Non-pigmented ciliary epithelial cell (primary cell): ENCODE data around the gene SPSB4.
"Not testable (repeated sequence)": the region's sequence is repeated elsewhere in the genome, so short reads cannot be mapped to it uniquely, and the experiment has no call there.

Experiments used
- DNase-seq: peaks from one replicate; pipeline ENCODE4 v3.0.0-alpha.2; 2010; ENCODE audit warnings: low read depth

SPSB4 gene

GRCh38 chr3:141050576-141051442 is at the start of gene SPSB4:
TSS of gene SPSB4 (plus strand) at chr3:141051347. CDS start at chr3:141066105, 14,758 bp downstream.
- DNase-seq, result no peak

DNA sequence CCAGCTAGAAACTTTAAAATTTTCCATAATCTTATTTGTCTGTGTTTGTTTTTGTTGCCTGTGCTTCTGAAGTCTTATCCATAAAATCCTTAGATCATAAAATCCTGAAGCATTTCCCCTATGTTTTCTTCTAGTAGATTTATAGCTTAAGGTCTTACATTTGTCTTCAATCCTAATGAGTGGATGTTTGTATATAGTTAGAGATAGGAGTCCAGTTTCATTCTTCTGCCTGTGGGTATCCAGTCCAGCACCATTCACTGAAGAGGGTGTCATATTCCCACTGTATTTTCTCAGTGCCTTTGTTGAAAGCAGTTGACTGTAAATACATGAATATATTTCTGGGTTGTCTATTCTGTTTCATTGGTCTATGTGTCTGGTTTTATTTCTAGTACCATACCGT is 44.8 kb upstream of the SPSB4 start:
- DNase-seq, result no peak

GRCh38 chr3:141009496-141009895 is 41.7 kb upstream of the SPSB4 start:
- no peak for DNase-seq

- DNase-seq, result no peak
These were observed 39.7 kb upstream of the SPSB4 start for GRCh38 chr3:141011232-141011996.

DNA sequence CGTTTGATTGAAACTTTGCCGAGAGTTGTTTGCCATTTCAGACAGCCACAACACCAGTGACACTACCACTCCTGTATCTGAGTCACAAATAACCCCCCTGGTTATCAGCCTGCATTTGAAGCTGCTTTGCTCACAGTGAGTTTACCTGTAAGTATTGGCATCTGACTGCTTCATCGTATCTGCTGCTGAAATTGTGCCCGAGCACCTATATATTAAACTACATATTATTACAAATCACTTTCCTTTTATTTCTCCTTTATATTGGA is 39.2 kb upstream of the SPSB4 start:
- DNase-seq, result no peak

DNA sequence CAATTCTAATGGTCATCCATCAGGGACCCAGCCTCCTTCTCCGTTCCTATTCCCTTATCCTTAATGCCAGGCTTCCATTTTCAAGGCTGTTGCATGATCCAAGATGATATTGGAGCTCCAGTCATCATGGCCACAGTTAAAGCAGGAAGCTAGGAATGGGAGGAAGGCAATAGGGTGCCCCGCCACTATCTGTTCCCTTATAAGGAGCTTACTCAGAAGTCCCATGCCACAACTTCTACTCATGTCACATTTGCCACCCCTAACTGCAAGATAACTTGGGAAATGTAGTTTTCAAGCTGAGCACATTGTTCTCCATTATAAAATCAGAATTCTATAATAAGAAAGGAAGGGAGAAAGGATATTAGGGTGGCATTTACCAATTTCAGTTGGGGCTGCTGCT is 38.6 kb upstream of the SPSB4 start:
- no peak for DNase-seq

DNA sequence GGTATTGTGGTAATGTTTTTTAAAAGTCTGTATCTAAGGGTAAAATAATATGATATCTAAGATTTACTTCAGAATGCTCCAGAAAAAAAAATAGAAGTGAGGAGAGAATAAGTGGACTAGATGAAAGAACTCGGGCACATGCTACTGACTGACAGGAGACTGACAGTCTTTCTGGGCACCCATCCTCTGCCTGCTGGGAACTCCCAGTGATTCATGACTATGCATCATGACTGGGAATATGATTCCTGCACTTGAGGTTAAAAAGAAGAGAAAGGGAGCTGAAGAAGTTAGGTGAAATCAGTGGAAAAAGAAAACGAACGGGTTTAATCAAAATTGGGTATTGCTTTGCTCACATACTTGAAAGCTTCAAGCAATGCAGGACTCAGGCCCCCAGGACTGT is 35.7 kb upstream of the SPSB4 start:
- DNase-seq, result no peak

DNA sequence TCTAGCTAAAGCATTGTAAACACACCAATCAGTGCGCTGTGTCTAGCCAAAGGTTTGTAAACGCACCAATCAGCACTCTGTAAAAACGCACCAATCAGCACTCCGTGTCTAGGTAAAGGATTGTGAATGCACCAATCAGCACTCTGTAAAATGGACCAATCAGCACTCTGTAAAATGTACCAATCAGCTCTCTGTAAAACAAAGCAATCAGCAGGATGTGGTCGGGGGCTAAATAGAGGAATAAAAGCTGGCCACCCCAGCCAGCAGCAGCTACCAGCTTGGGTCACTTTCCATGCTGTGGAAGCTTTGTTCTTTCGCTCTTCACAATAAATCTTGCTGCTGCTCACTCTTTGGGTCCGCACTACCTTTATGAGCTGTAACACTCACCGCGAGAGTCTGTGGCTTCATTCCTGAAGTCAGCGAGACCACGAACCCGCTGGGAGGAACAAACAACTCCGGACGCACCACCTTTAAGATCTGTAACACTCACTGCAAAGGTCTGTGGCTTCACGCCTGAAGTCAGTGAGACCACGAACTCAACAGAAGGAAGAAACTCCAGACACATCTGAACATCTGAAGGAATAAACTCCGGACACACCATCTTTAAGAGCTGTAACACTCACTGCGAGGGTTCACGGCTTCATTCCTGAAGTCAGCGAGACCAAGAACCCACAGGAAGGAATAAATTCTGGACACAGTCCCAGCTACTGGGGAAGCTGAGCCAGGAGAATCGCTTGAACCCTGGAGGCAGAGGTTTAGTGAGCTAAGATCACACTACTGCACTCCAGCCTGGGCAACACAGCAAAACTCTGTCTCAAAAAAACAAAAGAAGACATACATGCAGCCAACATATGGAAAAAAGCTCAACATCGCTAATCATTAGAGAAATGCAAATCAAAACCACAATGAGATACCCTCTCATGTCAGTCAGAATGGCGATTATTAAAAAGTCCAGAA is 33.5 kb upstream of the SPSB4 start:
- not testable (repeated sequence) for DNase-seq

- DNase-seq, result no peak
These were observed 31.9 kb upstream of the SPSB4 start for GRCh38 chr3:141019244-141019643.

DNA sequence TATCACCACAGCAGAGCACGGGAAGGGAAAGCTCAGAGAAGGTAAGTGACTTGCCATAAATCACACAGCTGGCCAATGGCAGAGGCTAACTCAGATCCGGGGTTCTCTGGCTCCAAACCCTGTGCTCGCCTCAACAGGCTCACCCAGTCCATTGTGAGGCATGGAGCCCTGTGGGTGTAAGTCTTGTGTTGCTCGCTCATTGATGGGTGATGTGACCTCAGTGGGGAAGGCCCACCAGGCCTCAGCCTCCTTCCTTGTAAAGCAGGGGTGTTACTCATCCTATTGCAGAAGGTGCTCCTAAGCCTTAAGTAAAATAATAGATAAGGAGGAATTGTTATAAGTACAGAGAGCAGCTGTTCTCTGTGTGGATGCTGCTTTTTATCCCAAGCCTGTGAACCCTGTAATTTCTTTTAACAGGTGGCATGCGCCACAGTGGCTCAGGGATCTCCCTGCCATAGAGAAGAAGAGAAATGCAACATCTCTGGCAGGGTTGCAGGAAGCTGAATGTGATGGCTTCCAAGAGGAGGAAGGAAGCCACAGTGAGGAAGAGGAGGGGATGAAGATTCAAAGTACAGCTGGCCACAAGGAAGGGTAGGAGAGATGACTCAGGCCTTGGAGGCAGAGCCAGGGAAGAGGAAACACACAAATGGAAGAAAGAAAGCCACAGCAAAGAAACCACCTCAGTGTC is 30.9 kb upstream of the SPSB4 start:
- no peak for DNase-seq

DNA sequence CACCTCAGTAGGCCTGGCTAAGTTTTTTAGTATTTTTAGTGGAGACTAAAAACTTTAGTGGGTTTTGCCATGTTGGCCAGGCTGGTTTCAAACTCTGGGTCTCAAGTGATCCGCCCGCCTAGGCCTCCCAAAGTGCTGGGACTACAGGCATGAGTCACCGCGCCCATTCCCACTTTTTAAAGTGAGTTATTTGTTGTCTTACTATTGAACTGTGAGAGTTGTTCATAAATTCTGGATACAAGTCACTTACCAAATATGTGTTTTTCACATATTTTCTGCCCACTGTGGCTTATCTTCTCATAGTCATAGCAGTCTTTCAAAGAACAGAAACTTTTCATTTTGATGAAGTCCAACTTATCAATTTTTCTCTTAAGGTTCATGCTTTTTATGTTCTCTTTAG is 29.9 kb upstream of the SPSB4 start:
- no peak for DNase-seq

DNA sequence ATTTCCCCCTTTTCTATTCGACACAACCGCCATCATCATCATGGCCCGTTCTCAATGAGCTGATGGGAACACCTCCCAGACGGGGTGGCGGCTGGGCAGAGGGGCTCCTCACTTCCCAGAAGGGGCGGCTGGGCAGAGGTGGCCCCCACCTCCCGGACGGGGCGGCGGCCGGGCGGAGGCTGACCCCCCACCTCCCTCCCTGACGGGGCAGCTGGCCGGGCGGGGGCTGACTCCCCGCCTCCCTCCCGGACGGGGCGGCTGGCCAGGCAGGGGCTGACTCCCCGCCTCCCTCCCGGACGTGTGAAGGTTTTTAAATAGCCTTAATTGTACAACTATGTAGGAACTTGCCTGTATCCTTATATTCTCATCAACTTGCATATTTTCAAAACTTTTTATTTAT is 20.9 kb upstream of the SPSB4 start:
- no peak for DNase-seq

GRCh38 chr3:141039589-141039988 is 11.6 kb upstream of the SPSB4 start:
- no peak for DNase-seq

DNA sequence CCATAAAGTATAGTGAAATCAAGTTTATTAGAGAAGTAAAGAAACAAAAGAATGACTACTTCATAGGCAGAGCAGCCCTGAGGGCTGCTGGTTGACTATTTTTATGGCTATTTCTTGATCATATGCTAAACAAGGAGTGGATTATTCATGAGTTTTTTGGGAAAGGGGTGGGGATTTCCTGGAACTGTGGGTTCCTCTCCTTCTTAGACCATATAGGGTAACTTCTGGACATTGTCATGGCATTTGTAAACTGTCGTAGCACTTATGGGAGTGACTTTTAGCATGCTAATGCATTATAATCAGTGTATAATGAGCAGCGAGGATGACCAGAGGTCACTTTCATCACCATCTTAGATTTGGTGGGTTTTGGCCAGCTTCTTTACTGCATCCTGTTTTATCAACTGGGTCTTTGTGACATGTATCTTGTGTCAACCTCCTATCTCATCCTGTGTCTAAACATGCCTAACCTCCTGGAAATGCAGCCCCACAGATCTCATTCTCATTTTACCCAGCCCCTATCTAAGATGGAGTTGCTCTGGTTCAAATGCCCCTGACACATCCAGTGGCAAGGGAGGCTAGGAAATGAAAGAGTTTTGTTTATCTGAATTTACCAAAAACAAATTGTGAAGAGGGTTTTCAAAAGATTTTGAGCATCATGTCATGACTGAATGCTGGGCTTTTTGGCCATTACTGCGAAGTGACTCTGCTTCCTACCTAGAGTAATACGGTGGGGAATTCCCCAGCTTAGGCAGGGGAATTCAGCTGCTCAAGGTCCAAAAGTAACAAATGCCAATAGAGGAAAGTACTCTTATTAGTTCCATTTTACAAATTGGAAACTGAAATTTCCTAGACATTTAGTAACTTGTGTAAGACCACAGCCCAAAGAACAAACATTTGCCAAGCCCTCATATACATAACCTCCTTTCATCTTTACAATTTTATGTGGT is 6.2 kb upstream of the SPSB4 start:
- DNase-seq, result no peak

- DNase-seq, result no peak
These were observed 5.3 kb upstream of the SPSB4 start for GRCh38 chr3:141045849-141046248.

GRCh38 chr3:141047168-141047567 is 4.0 kb upstream of the SPSB4 start:
- no peak for DNase-seq

DNA sequence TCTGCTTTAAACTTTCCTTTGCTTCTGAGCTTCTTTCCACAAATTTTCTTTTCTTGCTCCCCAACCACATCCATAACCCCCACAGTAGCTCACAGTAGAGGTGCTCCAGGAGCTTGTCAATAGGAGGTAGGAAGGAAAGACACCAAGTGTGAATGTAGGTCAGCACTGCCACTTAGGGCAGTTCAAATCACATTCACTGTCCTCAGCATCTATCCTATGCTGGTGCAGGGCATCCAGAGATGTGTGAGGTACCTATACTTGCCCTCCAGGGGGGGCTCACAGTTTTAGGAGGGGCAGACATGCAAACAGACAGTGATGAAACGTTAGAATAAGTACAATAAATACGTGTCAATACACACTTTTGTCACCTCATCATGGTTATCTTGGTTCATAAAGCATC is 1.5 kb upstream of the SPSB4 start:
- no peak for DNase-seq

GRCh38 chr3:141051443-141052200 is 475 bp downstream of the SPSB4 start:
- DNase-seq, result no peak

GRCh38 chr3:141052201-141053069 is 1.3 kb downstream of the SPSB4 start:
- no peak for DNase-seq
